GM21529 (cell line): ENCODE results near the gene IL22.

Experiments used
- ATAC-seq: cut with Tn5 transposase; IDR thresholded peaks from one replicate; pipeline ENCODE4 v1.9.1; 2021; ENCODE audit not compliant: unreplicated experiment

The IL22 gene, protein sequence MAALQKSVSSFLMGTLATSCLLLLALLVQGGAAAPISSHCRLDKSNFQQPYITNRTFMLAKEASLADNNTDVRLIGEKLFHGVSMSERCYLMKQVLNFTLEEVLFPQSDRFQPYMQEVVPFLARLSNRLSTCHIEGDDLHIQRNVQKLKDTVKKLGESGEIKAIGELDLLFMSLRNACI

DNA sequence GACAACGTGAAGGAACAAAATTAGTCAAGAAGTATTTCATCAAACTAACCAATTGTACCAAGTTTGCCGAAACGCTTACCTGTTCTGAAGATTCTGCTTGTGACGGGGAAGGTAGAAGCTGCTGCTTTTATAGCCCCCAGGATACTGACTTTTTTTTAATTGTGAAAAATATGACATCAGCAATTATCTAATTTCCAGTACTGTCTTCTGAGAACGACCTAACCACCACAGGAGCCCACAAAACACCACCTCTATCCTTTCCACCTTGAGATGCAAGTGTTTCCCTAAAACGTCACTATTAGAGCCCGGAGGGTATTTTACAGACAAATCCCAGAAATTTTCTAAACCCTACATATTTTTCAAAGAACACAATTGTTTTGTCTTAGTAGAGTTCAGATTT, at the start of gene IL22:
Gene IL22 (minus strand): TSS at position 101 of the 400 bp plus-strand sequence. CDS start 156 bp downstream, outside the sequence.
- ATAC-seq, result no peak

GRCh38 chr12:68297929-68298328, 44.5 kb upstream of the IL22 start:
- no peak for ATAC-seq

- no peak for ATAC-seq
Observed at GRCh38 chr12:68294251-68294650, 40.8 kb upstream of the IL22 start.

DNA sequence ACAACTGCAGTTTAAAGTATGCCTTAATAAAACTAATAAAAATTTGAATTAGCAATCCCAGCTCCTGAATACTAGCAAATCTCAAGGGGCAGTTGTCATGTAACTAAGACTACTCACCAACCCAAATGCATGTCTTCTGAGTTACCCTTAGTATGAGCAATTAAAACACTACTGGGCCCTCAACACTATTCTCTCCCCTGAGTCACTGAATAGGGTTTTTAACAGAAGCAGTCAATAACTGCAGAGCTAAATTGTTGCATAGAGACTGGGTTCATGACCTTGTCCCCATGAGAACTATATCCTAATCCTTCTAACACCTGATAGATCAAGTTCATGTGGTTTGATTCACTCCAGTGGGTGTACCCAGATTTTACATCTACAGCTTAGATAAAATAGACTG, 39.9 kb upstream of the IL22 start:
- no peak for ATAC-seq

DNA sequence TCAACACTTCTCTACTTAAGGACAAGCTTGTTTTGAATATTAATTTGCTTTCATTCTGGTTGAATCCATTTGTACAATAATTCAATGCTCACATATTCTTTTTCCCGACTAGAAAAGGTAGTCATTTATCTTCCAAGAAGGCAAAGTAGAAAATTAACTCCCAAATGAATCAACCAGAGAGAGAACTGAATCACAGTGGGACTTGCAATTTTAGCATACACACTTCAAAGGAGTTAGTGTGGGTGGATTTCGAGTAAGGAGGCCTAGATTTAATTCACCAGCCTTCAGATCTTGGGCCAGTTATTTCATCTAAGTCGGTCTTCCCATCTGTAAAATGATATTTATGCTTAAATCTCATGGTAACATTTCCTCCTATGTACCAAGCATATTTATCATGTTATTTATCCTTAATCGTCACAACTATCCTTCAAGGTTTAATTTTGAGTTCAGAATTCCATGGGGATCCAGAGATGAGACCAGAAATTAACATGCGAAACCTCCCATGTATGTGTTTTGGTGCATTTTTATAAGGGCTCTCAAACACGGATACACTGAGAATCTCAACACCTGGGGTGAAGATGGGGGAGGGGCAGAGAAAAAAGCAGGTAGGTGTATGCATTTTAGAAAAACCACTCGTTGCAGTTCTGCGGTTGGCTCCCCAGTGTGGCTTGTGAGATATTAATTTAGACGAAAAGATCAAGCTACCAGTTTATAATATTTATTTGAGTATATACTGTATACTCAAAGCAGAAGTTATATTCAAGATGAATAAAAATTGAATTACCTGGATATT, 38.9 kb upstream of the IL22 start:
- ATAC-seq, result no peak

DNA sequence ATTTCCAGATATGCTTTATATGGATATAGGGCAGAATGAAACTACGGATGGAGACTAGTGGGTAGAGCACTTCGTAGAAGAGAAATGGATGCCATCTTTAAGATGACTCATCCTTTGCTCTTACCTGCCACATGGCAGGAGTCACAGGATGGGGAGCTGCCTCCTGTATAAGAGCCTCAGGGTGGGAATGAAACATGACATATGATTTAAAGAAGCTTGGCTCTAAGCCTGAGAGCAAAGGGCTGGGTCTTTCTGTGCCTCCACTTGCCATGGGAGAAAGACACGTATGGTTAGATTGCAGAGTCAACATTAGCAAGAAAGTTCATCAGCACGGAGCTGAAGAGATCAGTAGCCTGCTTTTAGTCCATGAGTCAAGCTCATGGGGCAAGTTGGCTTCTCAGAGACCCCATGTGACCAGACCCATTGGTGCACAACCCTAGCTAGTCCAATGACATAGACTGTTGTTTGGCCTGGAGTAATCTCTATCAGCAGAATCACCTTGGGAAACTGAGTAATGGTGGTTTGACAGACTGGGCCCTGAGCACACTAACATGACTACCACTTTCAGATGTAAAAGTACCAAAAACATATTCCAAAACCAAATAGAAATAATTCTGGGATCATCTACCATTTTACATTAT, 38.1 kb upstream of the IL22 start:
- ATAC-seq, result no peak

DNA sequence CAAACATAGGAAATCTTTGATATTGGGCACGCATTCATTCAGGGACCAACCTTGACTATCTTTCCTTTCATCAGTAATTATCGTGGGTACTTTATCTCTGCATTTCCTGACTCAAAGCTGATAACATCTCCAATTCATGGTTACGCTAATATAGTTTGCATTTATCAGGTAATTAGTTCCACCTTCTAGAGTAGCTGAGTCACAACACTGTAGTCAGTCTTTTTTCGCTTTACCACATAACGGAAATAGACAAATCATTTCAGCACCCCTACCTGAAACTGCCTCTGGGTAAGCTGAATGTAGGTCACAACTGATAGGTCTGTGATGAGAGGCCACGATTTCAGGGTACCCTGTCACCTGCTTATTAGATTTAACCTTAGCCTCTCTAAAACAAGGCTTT, 36.7 kb upstream of the IL22 start:
- ATAC-seq, result peak; percentile 99

DNA sequence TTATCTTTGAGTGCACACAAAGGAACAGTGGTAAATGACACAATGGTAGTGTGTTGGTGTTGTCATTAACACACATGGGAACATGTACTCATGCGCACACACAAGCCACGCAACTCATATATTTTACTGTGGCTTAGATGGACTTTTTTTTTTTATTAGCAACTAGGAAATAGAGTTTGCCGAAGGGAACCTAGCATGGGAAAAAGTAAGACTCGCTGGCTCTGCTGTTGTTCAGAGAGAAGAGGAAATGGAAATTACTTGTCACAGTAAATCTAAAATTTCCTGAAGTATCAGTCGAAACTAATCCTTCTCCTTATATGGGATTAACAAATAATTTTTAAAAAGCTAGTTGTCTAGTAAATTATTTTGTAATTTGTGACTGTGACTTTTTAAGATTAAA, 33.7 kb upstream of the IL22 start:
- no peak for ATAC-seq

GRCh38 chr12:68286396-68286795, 33.0 kb upstream of the IL22 start:
- no peak for ATAC-seq

DNA sequence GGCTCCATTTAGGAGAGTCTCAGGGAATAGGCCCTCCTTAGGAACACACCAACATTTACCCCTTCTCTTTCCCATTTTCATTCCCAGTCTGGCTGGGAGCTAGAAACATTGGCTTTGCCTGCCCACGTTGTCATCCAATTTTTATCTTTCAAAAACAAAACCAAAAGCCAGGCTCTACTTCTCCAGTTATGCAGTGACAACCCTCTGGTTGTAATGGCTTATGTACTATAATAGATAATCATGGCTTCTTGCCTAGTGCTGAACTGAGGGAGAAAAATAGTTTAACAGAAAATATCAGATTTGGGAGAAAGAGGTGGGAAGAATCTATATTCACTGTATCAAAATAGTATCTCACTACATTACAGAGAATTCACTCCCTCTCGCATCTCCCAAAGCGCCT, 32.1 kb upstream of the IL22 start:
- ATAC-seq, result no peak

GRCh38 chr12:68281322-68282077, 28.1 kb upstream of the IL22 start:
- no peak for ATAC-seq

DNA sequence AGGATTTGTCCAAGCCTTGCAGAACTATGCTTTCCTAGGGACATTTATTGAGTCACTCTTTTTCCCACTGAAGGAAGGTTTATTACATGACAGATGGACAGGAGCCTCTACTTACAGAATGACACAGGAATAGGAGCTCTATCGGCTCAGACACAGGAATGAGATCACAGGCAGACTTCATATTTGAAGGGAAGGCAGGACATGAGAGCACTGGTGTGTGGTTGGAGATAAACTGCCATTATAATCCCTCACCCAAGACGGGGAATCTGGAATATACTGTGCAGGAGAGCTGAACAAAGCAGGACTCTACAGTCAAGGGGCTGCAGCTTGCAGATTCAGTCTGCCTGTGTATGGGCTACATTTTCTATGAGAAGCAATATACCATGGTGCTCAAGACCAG, 26.8 kb upstream of the IL22 start:
- ATAC-seq, result no peak

DNA sequence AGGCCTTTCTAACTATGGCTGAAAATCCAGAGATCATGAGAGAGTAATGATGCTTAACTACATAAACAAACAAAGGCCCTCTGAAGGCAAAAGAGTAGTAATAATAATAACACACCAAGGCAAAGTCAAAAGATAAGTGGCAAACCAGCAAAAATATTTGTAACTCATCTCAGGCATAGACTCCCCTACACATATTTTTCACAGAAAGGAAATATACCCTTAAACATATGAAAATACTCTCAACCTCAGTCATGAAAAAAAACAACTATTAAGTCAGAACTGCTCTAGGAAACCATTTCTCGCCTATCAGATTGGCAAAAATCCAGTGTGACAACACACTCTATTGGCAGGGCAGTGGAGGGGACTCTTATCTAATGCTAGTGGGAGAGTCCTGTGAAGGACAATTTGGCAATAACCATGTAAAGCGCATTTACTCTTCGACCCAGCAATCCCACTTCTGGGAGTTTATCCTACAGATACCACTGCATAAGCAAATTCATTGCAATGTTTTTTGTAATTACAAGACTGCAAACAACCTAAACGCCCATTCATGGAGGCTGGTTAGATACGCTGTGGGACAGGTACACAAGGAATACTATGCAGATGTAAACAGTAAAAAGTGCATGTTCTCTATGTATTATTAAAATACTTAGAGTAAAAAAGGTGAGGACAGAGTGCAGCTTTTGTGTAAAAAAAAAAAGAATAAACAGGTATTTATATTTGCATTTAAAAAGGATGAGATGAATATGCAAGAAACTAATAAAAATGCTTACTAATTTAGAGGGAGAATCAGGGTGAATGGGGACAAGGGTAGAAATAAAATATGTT, 26.0 kb upstream of the IL22 start:
- no peak for ATAC-seq

DNA sequence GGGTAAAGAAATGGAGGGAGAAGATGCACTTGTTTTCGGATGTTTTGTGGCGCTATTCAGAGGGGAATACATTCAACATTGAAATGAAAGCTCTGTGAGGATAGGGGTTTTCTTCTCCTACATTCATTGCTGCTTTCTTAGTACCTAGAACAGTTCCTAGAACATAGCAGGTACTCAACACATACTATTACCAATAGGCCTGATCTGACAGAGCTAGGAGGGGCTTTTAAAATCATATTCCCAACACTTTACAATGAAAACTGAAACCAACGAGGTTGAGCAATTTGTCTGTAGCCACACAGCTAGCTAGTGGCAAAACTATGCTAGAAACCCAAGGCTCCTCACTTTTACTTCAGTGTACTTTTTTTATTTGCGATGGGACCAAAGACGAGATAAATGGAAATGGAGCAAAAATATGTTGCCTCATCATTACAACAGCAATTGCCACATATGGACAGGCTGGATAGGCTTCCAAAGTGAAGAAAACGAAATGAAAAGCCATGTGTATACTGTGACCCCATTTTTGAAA, 23.1 kb upstream of the IL22 start:
- no peak for ATAC-seq

- no peak for ATAC-seq
Observed at GRCh38 chr12:68272732-68273131, 19.3 kb upstream of the IL22 start.

- no peak for ATAC-seq
Observed at GRCh38 chr12:68271346-68271745, 17.9 kb upstream of the IL22 start.

- ATAC-seq, result no peak
Observed at GRCh38 chr12:68270358-68270757, 17.0 kb upstream of the IL22 start.

DNA sequence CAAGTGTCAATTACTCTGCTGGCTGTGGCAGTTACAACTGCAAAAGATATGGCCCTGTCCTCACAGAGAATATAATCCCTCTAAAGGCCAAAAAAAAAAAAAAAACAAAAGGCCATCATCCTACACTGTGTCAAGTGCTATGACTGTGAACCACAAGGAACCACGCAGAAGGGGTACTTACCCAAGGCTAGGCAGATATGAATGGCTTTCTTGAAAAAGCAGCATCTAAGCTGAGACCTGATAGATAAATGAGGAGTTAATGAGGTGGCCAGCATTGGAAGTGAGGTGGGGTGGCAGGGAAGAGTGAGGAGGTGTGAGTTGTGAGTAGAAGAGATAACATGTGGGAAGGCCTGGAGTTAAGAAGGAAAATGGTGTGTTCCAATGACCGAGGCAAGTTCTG, 16.4 kb upstream of the IL22 start:
- ATAC-seq, result no peak

DNA sequence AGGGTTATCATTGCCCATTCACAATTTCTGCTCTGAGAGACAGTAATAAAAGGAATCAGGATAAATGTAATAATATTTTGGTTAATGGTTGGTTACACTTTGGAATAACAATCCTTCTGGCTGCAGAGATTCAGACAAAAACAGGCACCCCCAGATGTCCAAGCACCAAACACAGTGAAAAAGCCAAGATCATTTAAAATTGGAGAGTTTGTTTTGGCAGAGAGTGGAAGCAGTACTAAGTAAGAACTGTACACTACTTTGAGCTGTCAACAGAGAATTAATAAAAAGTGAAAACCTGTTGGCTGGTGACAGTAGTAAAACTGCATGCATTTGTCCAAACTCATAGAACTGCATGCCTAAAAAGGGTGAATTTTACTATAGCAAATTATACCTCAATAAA, 15.6 kb upstream of the IL22 start:
- ATAC-seq, result no peak

- ATAC-seq, result no peak
Observed at GRCh38 chr12:68267892-68268396, 14.5 kb upstream of the IL22 start.
